ENCODE results near the gene OR6C4. TPM values are rescaled to one million over a fixed set of nuclear protein-coding genes. Genes with fewer than 3 reads are reported as not detected.
"Not testable (repeated sequence)": the region's sequence is repeated elsewhere in the genome, so short reads cannot be mapped to it uniquely, and the experiment has no call there.

The OR6C4 gene
- total RNA-seq = not detected

- no peak for ATAC-seq
- Histone ChIP-seq H3K9me3 (no peaks in the 10 kb centered on the region), H3K36me3 (no peaks in the 10 kb centered on the region), H3K27me3 (no peaks in the 10 kb centered on the region), H3K4me3 (no peak within 1 kb of the TSS), H3K4me1 (no peaks in the 10 kb centered on the region), H3K27ac (no peak within 1 kb of the TSS)
- TF ChIP-seq POLR2A (IDR thresholded peaks at IDR 0.05) (no peak), CTCF (IDR thresholded peaks at IDR 0.05) (no peak), POLR2AphosphoS5 (IDR thresholded peaks at IDR 0.05) (no peak), EP300 (IDR thresholded peaks at IDR 0.05) (no peak)
- 19 to 44% methylated on average over 2 of the region's 2 CpGs for WGBS, 2 donors (ENCODE audit: low coverage in 1 of 2)
Observed at GRCh38 chr12:55549302-55549701, at the start of gene OR6C4. TSS of gene OR6C4 (plus strand) at chr12:55549602. CDS start at chr12:55551227, 1,625 bp downstream.

DNA sequence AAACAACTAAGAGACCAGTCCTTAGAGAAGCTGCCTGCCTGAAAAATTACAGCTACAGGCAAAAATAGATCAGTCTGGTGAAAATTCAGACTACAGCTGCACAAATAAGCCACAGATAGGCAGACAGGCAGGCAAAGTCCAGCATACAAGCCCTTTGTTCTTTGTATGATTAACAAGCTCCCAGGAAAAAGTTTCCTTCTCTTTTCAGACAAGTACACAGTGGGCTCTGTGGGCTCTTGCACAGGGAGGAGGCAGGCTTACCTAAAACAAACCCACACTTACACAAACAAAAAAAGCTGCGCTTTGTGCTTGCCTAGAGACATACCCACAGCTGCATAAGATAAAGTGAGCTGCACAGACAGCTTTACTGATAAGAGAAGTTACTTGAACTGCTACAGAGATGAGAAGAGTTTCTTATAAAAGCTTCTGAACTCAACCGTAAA is 49.6 kb upstream of the OR6C4 start:
- no peak for TF ChIP-seq POLR2A (IDR thresholded peaks at IDR 0.05)
- no peak for TF ChIP-seq EP300 (IDR thresholded peaks at IDR 0.05)
- no peak for TF ChIP-seq CTCF (IDR thresholded peaks at IDR 0.05)
- TF ChIP-seq POLR2AphosphoS5 (IDR thresholded peaks at IDR 0.05) = no peak
- H3K36me3 ChIP-seq = no peaks in the 10 kb centered on the region
- no peaks in the 10 kb centered on the region for H3K4me1 ChIP-seq
- ATAC-seq = no peak
- no peaks in the 10 kb centered on the region for H3K9me3 ChIP-seq
- WGBS, 2 donors (ENCODE audit: low coverage in 1 of 2) = 0 to 20% methylated on average over 1 to 2 of the region's 2 CpGs
- no peak overlapping the region for H3K27ac ChIP-seq
- H3K4me3 ChIP-seq = no peak overlapping the region
- no peaks in the 10 kb centered on the region for H3K27me3 ChIP-seq

DNA sequence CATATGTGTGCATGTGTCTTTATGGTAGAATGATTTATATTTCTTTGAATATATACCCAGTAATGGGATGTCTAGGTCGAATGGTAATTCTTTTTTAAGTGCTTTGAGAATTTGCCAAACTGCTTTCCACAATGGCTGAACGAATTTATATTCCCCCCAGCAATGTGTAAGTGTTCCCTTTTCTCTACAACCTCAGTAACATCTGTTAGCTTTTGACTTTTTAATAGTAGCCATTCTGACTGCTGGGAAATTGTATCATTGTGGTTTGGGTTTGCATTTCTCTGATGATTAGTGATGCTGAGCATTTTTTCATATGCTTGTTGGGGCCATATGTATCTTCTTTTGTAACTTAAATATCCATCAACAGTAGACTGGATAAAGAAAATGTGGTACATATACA is 47.8 kb upstream of the OR6C4 start:
- Histone ChIP-seq H3K9me3 (no peaks in the 10 kb centered on the region), H3K27me3 (no peaks in the 10 kb centered on the region), H3K4me3 (no peak overlapping the region), H3K36me3 (no peaks in the 10 kb centered on the region), H3K27ac (no peak overlapping the region), H3K4me1 (no peaks in the 10 kb centered on the region)
- no peak for ATAC-seq
- TF ChIP-seq CTCF (IDR thresholded peaks at IDR 0.05) (no peak), EP300 (IDR thresholded peaks at IDR 0.05) (no peak), POLR2A (IDR thresholded peaks at IDR 0.05) (no peak), POLR2AphosphoS5 (IDR thresholded peaks at IDR 0.05) (no peak)
- WGBS, 2 donors (ENCODE audit: low coverage in 1 of 2) = 8 to 9% methylated on average over 2 of the region's 2 CpGs

DNA sequence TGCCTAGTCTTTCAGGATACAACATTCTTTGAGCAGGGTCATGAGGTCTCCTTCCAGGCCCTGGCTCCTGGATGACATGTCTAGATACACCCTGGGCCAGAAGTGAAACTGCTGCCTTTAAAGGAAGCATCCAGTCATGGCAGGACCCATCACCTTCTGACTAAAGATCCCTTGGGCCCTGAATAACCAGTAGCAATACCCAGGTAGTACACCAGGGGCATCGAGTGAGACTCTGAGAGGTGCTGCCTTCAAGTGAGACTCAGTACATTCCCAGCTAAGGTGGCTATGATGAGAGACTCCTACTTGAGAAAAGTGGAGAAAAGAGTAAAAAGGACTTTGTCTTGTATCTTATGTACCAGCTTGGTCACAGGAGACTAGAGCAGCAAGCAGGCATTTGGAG is 33.7 kb upstream of the OR6C4 start:
- Histone ChIP-seq H3K9me3 (no peaks in the 10 kb centered on the region), H3K36me3 (no peaks in the 10 kb centered on the region), H3K4me1 (no peaks in the 10 kb centered on the region), H3K27me3 (no peaks in the 10 kb centered on the region), H3K27ac (no peak overlapping the region), H3K4me3 (no peak overlapping the region)
- ATAC-seq = no peak
- no peak for TF ChIP-seq CTCF (IDR thresholded peaks at IDR 0.05)
- TF ChIP-seq POLR2A (IDR thresholded peaks at IDR 0.05) = no peak
- TF ChIP-seq EP300 (IDR thresholded peaks at IDR 0.05) = no peak
- no peak for TF ChIP-seq POLR2AphosphoS5 (IDR thresholded peaks at IDR 0.05)
- WGBS, 2 donors (ENCODE audit: low coverage in 1 of 2) = 80% methylated on average over 1 of the region's 1 CpG; no CpG with 5 or more reads in 1 of the 2 donors

DNA sequence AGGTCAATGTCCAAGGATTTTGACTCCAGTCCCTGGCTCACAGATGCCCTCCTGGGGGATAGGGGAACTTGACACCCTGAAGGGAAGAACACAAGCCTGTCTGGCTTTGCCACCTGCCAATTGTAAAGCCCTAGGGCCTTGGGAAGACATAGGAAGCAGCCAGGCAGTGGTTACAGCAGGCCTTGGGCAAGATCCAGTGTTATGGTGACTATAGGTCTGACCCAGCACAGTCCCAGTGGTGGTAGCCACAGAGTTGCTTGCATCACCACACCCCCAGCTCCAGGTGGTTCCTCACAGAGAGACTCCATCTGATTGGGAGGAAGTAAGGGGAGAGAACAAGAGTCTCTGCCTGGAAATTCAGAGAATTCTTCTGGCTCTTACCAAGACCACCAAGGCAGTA is 33.0 kb upstream of the OR6C4 start:
- no peak overlapping the region for H3K27ac ChIP-seq
- ATAC-seq = no peak
- H3K27me3 ChIP-seq = no peaks in the 10 kb centered on the region
- H3K4me3 ChIP-seq = no peak overlapping the region
- no peaks in the 10 kb centered on the region for H3K36me3 ChIP-seq
- H3K4me1 ChIP-seq = no peaks in the 10 kb centered on the region
- no peak for TF ChIP-seq POLR2AphosphoS5 (IDR thresholded peaks at IDR 0.05)
- TF ChIP-seq POLR2A (IDR thresholded peaks at IDR 0.05) = no peak
- TF ChIP-seq EP300 (IDR thresholded peaks at IDR 0.05) = no peak
- no peak for TF ChIP-seq CTCF (IDR thresholded peaks at IDR 0.05)
- H3K9me3 ChIP-seq = no peaks in the 10 kb centered on the region

- H3K4me3 ChIP-seq, H3K27ac ChIP-seq, H3K4me1 ChIP-seq, H3K9me3 ChIP-seq, H3K27me3 ChIP-seq, H3K36me3 ChIP-seq, ATAC-seq: not testable (repeated sequence)
- WGBS, 2 donors (ENCODE audit: low coverage in 1 of 2) = 51 to 69% methylated on average over 2 of the region's 2 CpGs
Observed at GRCh38 chr12:55548235-55548634, 1.2 kb upstream of the OR6C4 start.

Data from gastroesophageal sphincter (tissue), 4 donors.